Peyer's patch (tissue), 4 donors: ENCODE measurements around the gene SVOPL.

ENCODE experiments used
- POLR2A ChIP-seq, 2 donors: fragments of 450-650 bp; IDR thresholded peaks; one replicate each; pipeline ENCODE4 v1.5.1; 2017; ENCODE audit warnings: antibody characterized with exemption in 2 of 2, mild to moderate bottlenecking in 2 of 2, moderate library complexity in 2 of 2
- TF ChIP-seq, protein P1 (sequence below), 6 experiments: fragments of 450-650 bp in 4 of 6; fragments of 200-600 bp in 2 of 6; sonication (generic) in 1 of 6; IDR thresholded peaks; one replicate each; pipeline ENCODE4 v1.5.1; 2017 to 2019; ENCODE audit warnings: antibody characterized with exemption in 6 of 6, mild to moderate bottlenecking in 3 of 6, moderate library complexity in 1 of 6

DNA sequence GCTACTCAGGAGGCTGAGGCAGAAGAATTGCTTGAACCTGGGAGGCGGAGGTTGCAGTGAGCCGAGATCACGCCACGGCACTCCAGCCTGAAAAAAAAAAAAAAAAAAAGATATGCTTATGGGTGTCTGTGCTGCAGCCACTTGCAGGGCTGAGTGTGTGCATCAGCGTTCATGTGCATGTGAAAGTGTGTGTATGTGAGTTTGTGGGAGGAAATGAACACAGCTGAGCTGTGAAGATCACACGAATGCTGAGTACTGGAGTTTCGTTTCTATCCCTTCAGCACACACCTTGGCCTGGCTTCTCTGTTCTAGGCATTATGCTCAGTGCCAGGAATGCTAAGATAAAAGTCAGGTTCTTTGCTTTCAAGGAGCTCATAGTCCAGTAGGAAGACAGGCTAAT is 12.0 kb upstream of the SVOPL start:
- TF ChIP-seq POLR2A (IDR thresholded peaks at IDR 0.05): no peak
- TF ChIP-seq, protein P1, sequence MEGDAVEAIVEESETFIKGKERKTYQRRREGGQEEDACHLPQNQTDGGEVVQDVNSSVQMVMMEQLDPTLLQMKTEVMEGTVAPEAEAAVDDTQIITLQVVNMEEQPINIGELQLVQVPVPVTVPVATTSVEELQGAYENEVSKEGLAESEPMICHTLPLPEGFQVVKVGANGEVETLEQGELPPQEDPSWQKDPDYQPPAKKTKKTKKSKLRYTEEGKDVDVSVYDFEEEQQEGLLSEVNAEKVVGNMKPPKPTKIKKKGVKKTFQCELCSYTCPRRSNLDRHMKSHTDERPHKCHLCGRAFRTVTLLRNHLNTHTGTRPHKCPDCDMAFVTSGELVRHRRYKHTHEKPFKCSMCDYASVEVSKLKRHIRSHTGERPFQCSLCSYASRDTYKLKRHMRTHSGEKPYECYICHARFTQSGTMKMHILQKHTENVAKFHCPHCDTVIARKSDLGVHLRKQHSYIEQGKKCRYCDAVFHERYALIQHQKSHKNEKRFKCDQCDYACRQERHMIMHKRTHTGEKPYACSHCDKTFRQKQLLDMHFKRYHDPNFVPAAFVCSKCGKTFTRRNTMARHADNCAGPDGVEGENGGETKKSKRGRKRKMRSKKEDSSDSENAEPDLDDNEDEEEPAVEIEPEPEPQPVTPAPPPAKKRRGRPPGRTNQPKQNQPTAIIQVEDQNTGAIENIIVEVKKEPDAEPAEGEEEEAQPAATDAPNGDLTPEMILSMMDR (IDR thresholded peaks at IDR 0.05): no peak
